GM23248 (cell line): ENCODE data around the gene TPCN1.

Experiments used
- EZH2 ChIP-seq: fragments of 200-600 bp; sonication (generic); IDR thresholded peaks from 2 replicates; pipeline ENCODE4 v1.6.1; 2018; ENCODE audit warnings: antibody characterized with exemption, mild to moderate bottlenecking; ENCODE audit not compliant: insufficient read depth, poor library complexity, severe bottlenecking
- EZH2phosphoT487 ChIP-seq: fragments of 200-600 bp; sonication (generic); IDR thresholded peaks from 2 replicates; pipeline ENCODE4 v1.6.1; 2018; ENCODE audit warnings: antibody characterized with exemption, moderate library complexity, mild to moderate bottlenecking, low read depth; ENCODE audit not compliant: insufficient read depth

GRCh38 chr12:113202300-113203075 is 18.8 kb upstream of the TPCN1 start:
- TF ChIP-seq EZH2 (no peak), EZH2phosphoT487 (no peak)
